ENCODE results near the gene ECI1.

GRCh38 chr16:2299121-2299914 lies 47.9 kb upstream of the ECI1 start:
- TF ChIP-seq POLR2A (IDR thresholded peaks at IDR 0.05), result no peak
- TF ChIP-seq CTCF (IDR thresholded peaks at IDR 0.05 in 4 of 5, conservative IDR thresholded peaks at IDR 0.05 in 1 of 5), result no peak

Data from gastrocnemius medialis (tissue), 4 donors.